Measurements from ENCODE around the gene PPP1R14C. TPM values are rescaled to one million over a fixed set of nuclear protein-coding genes. Genes with fewer than 3 reads are reported as not detected.

The PPP1R14C gene
- total and polyA plus RNA-seq, 2 experiments from 2014 or later = 2.1 to 5.2 TPM

GRCh38 chr6:150116200-150116800 is 26.5 kb upstream of the PPP1R14C start:
- Histone ChIP-seq H3K4me3 (no peak overlapping the region), H2AFZ (no peak overlapping the region), H3K4me1 (ENCODE audit: insufficient read depth) (peaks cover 4% of the 10 kb centered on the region), H3K27me3 (no peaks in the 10 kb centered on the region), H3K27ac (no peak overlapping the region), H3K9me2 (replicated peaks; ENCODE audit: insufficient read depth) (no peaks in the 10 kb centered on the region), H3K79me2 (no peaks in the 10 kb centered on the region), H3K4me2 (no peak overlapping the region), H4K20me1 (ENCODE audit: insufficient read depth, poor library complexity, severe bottlenecking) (no peaks in the 10 kb centered on the region), H3K9me3 (ENCODE audit: low read depth) (no peaks in the 10 kb centered on the region), H3K36me3 (replicated peaks; ENCODE audit: insufficient read depth, low read depth) (no peaks in the 10 kb centered on the region)
- 91% methylated on average over 8 of the region's 8 CpGs for WGBS (ENCODE audit: low lambda C conversion rate, missing lambda C conversion rate)
- no peak for TF ChIP-seq EZH2 (IDR thresholded peaks at IDR 0.05; ENCODE audit: borderline replicate concordance)
- no peak for TF ChIP-seq CTCF (IDR thresholded peaks at IDR 0.05; ENCODE audit: poor library complexity)
- no peak for TF ChIP-seq EZH2phosphoT487 (IDR thresholded peaks at IDR 0.05; ENCODE audit: low read depth, severe bottlenecking, unreplicated experiment)
- no peak for DNase-seq (ENCODE audit: low spot score)

- Histone ChIP-seq H3K27me3 (no peaks in the 10 kb centered on the region), H3K79me2 (no peaks in the 10 kb centered on the region)
- TF ChIP-seq EZH2 (IDR thresholded peaks at IDR 0.05; ENCODE audit: borderline replicate concordance) (no peak), CTCF (IDR thresholded peaks at IDR 0.05; ENCODE audit: poor library complexity) (no peak), EZH2phosphoT487 (IDR thresholded peaks at IDR 0.05; ENCODE audit: low read depth, severe bottlenecking, unreplicated experiment) (no peak)
Measured at GRCh38 chr6:150118203-150118602, 24.6 kb upstream of the PPP1R14C start.

GRCh38 chr6:150118627-150119026 is 24.2 kb upstream of the PPP1R14C start:
- WGBS (ENCODE audit: low lambda C conversion rate, missing lambda C conversion rate) = 84% methylated on average over 9 of the region's 9 CpGs
- Histone ChIP-seq H4K20me1 (ENCODE audit: insufficient read depth, poor library complexity, severe bottlenecking) (no peaks in the 10 kb centered on the region), H3K27me3 (no peaks in the 10 kb centered on the region), H3K4me1 (ENCODE audit: insufficient read depth) (peaks cover 4% of the 10 kb centered on the region), H3K36me3 (replicated peaks; ENCODE audit: insufficient read depth, low read depth) (no peaks in the 10 kb centered on the region), H3K4me3 (no peak overlapping the region), H3K79me2 (no peaks in the 10 kb centered on the region), H2AFZ (no peak overlapping the region), H3K9me3 (ENCODE audit: low read depth) (no peaks in the 10 kb centered on the region), H3K9me2 (replicated peaks; ENCODE audit: insufficient read depth) (no peaks in the 10 kb centered on the region), H3K4me2 (no peak overlapping the region), H3K27ac (no peak overlapping the region)
- TF ChIP-seq CTCF (IDR thresholded peaks at IDR 0.05; ENCODE audit: poor library complexity) (no peak), EZH2 (IDR thresholded peaks at IDR 0.05; ENCODE audit: borderline replicate concordance) (no peak), EZH2phosphoT487 (IDR thresholded peaks at IDR 0.05; ENCODE audit: low read depth, severe bottlenecking, unreplicated experiment) (no peak)
- DNase-seq (ENCODE audit: low spot score) = no peak

More at GRCh38 chr6:150118203-150118602, 24.6 kb upstream of the PPP1R14C start:
- Histone ChIP-seq H3K36me3 (replicated peaks; ENCODE audit: insufficient read depth, low read depth) (no peaks in the 10 kb centered on the region), H3K9me2 (replicated peaks; ENCODE audit: insufficient read depth) (no peaks in the 10 kb centered on the region), H3K4me2 (no peak overlapping the region), H3K4me1 (ENCODE audit: insufficient read depth) (peaks cover 4% of the 10 kb centered on the region), H2AFZ (no peak overlapping the region), H3K9me3 (ENCODE audit: low read depth) (no peaks in the 10 kb centered on the region), H3K4me3 (no peak overlapping the region), H4K20me1 (ENCODE audit: insufficient read depth, poor library complexity, severe bottlenecking) (no peaks in the 10 kb centered on the region), H3K27ac (no peak overlapping the region)
- 80% methylated on average over 6 of the region's 6 CpGs for WGBS (ENCODE audit: low lambda C conversion rate, missing lambda C conversion rate)
- no peak for DNase-seq (ENCODE audit: low spot score)
